Astrocyte of the hippocampus (primary cell): ENCODE results near the gene JARID2.

ENCODE experiments used
- DNase-seq: peaks from one replicate; pipeline ENCODE4 v3.0.0; 2011; ENCODE audit warnings: low read depth, low spot score

The JARID2 gene

GRCh38 chr6:15461127-15461944, 215.5 kb downstream of the JARID2 start:
- DNase-seq = no peak

- no peak for DNase-seq
Measured at GRCh38 chr6:15462256-15462655, 216.4 kb downstream of the JARID2 start.

GRCh38 chr6:15462717-15463525, 217.1 kb downstream of the JARID2 start:
- peak; percentile 44 for DNase-seq

- DNase-seq = peak; percentile 66
Measured at GRCh38 chr6:15464211-15464725, 218.4 kb downstream of the JARID2 start.

GRCh38 chr6:15465212-15465611, 219.3 kb downstream of the JARID2 start:
- DNase-seq = no peak

GRCh38 chr6:15470746-15471145, 224.9 kb downstream of the JARID2 start:
- DNase-seq = no peak

GRCh38 chr6:15472621-15473020, 226.8 kb downstream of the JARID2 start:
- no peak for DNase-seq

GRCh38 chr6:15473174-15473573, 227.3 kb downstream of the JARID2 start:
- DNase-seq = no peak

GRCh38 chr6:15473741-15474161, 227.9 kb downstream of the JARID2 start:
- DNase-seq = peak; percentile 60

GRCh38 chr6:15474196-15474595, 228.3 kb downstream of the JARID2 start:
- DNase-seq = no peak

- no peak for DNase-seq
Measured at GRCh38 chr6:15475261-15475660, 229.4 kb downstream of the JARID2 start.

- no peak for DNase-seq
Measured at GRCh38 chr6:15475872-15476271, 230.0 kb downstream of the JARID2 start.

- peak; percentile 35 for DNase-seq
Measured at GRCh38 chr6:15476631-15477380, 230.9 kb downstream of the JARID2 start.

GRCh38 chr6:15477746-15478145, 231.9 kb downstream of the JARID2 start:
- no peak for DNase-seq

GRCh38 chr6:15479761-15480160, 233.9 kb downstream of the JARID2 start:
- peak; percentile 76 for DNase-seq

- DNase-seq = no peak
Measured at GRCh38 chr6:15480525-15480924, 234.7 kb downstream of the JARID2 start.

- no peak for DNase-seq
Measured at GRCh38 chr6:15481390-15482291, 235.8 kb downstream of the JARID2 start.

- no peak for DNase-seq
Measured at GRCh38 chr6:15483060-15483459, 237.2 kb downstream of the JARID2 start.

- no peak for DNase-seq
Measured at GRCh38 chr6:15484140-15484539, 238.3 kb downstream of the JARID2 start.

GRCh38 chr6:15484821-15485220, 239.0 kb downstream of the JARID2 start:
- DNase-seq = no peak

GRCh38 chr6:15485936-15486335, 240.1 kb downstream of the JARID2 start:
- DNase-seq = no peak
